Panc1 (cell line): ENCODE data around the gene SERPINA10. TPM values are rescaled to one million over a fixed set of nuclear protein-coding genes. Genes with fewer than 3 reads are reported as not detected.

ENCODE experiments used
- ATAC-seq: fragments of 200-7000 bp; cut with Tn5 transposase; 2 replicates; pipeline ENCODE4 v1.9.1; 2020; ENCODE audit warnings: mild to moderate bottlenecking, moderate library complexity
- BruUV-seq: library from RNA; stranded (reverse); fragments of 400-500 nt; replicated peaks from 2 replicates; lab custom pipeline; 2021; lab: Mats Ljungman, UMichigan
- CTCF ChIA-PET: fragments of 300-600 bp; sonication (Branson Sonifier 250); formaldehyde crosslinking; loops from one replicate; lab custom pipeline; 2022; ENCODE audit warnings: antibody characterized with exemption; lab: Charles Lee
- POLR2A ChIA-PET: fragments of 300-600 bp; sonication (Branson Sonifier 250); formaldehyde crosslinking; loops from one replicate; lab custom pipeline; 2022; ENCODE audit warnings: antibody characterized with exemption; lab: Charles Lee
- DNase-seq: peaks from one replicate; pipeline ENCODE4 v3.0.0-alpha.2; 2010; ENCODE audit warnings: low read depth, low spot score
- H3K27ac ChIP-seq: 2 replicates; pipeline ENCODE4 v1.5.1; 2011; ENCODE audit warnings: mild to moderate bottlenecking, low read length, inconsistent platforms
- H3K27me3 ChIP-seq: fragments of 200-500 bp; sonication (Bioruptor generic); 2 replicates; pipeline ENCODE4 v1.6.0; 2014; ENCODE audit warnings: low read length, inconsistent platforms; ENCODE audit not compliant: control insufficient read depth, insufficient read depth
- H3K36me3 ChIP-seq: fragments of 200-500 bp; sonication (Bioruptor generic); 2 replicates; pipeline ENCODE4 v1.5.1; 2014; ENCODE audit warnings: inconsistent platforms, mild to moderate bottlenecking, low read length, moderate library complexity; ENCODE audit not compliant: control insufficient read depth, insufficient read depth
- H3K4me1 ChIP-seq: 2 replicates; pipeline ENCODE4 v1.5.1; 2011; ENCODE audit warnings: inconsistent platforms, mild to moderate bottlenecking, low read length, moderate library complexity; ENCODE audit not compliant: control insufficient read depth, insufficient read depth
- H3K4me3 ChIP-seq, 2 experiments: 2 replicates each; pipeline ENCODE4 v1.5.1; 2011 to 2012; ENCODE audit warnings: low read depth in 2 of 2, low read length in 2 of 2, mild to moderate bottlenecking in 2 of 2, inconsistent platforms in 1 of 2, moderate library complexity in 1 of 2
- H3K9me3 ChIP-seq: fragments of 200-500 bp; sonication (Bioruptor generic); 2 replicates; pipeline ENCODE4 v1.5.1; 2014; ENCODE audit warnings: low read depth, mild to moderate bottlenecking, inconsistent platforms, low read length, moderate library complexity; ENCODE audit not compliant: control insufficient read depth, insufficient read depth
- POLR2AphosphoS5 ChIP-seq: IDR thresholded peaks from 2 replicates; pipeline ENCODE4 v1.6.1; 2012; ENCODE audit warnings: mild to moderate bottlenecking, low read depth, low read length, moderate library complexity
- SIN3A ChIP-seq: IDR thresholded peaks from 2 replicates; pipeline ENCODE4 v1.6.1; 2012; ENCODE audit warnings: low read depth, mild to moderate bottlenecking, low read length, moderate library complexity, borderline replicate concordance; ENCODE audit not compliant: insufficient read depth
- TCF7L2 ChIP-seq: IDR thresholded peaks from 2 replicates; pipeline ENCODE4 v1.6.1; 2011; ENCODE audit warnings: mild to moderate bottlenecking, low read depth, low read length, inconsistent platforms
- in situ Hi-C: cut with HindIII; loops from 2 replicates; pipeline ENCODE4 v1.10.0; 2016; ENCODE audit warnings: low sequenced_read_pairs, low pct_unique_long_range_greater_than_20kb
- intact Hi-C: fragments of 100-400 bp; cut with micrococcal nuclease; formaldehyde crosslinking; loops from one replicate; pipeline ENCODE4 v1.10.0; 2022; ENCODE audit not compliant: unreplicated experiment
- total RNA-seq: library from RNA; stranded (reverse); gene quantifications from one replicate; pipeline ENCODE4 v1.2.1, GENCODE V29; 2021; ENCODE audit not compliant: unreplicated experiment
- TF ChIP-seq, protein P1 (sequence below): fragments of 450-650 bp; IDR thresholded peaks from 2 replicates; pipeline ENCODE4 v1.5.1; 2017; ENCODE audit warnings: mild to moderate bottlenecking
- TF ChIP-seq, protein P2 (sequence below), 2 experiments: IDR thresholded peaks; 2 replicates each; pipeline ENCODE4 v1.6.1; 2011 to 2012; ENCODE audit warnings: low read depth in 2 of 2, control low read depth in 1 of 2, low read length in 1 of 2, mild to moderate bottlenecking in 1 of 2, moderate library complexity in 1 of 2; ENCODE audit not compliant: insufficient read depth in 1 of 2

SERPINA10 gene
- total RNA-seq, 1 experiment from 2014 or later, result 0.03 TPM

DNA sequence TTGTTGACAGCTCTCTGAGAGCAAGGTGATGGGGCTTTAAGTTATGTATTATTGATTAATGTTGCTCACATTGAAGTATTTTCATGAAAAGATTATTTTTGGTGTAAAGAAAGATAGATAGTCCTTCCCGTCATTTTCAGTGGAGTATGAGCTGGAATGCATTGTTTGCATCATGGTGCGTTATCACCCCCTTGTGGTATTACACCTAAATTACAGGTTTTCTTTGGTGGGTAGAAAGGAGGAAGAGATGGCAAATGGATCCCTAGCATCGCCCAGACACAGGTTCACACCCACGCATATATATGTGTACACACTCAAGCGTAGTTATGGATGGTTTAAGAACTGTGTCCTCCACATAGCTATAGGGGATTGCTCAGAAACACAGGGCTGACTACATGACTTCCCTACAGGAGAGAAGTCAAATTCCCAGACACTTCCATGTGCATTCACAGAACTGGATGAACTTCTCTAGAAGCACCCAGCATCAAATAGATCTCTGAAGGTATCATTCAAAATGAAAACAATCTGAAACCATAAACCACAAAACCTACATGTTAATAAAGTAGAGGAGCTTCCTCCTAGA is 14.4 kb upstream of the SERPINA10 start:
- intact Hi-C loops, result loop anchor here (5.0 kb wide), 1 partner anchor 175 kb away; no protein-coding TSS in a partner anchor
- ChIA-PET CTCF (no interaction called here), POLR2A (no interaction called here)
- Histone ChIP-seq H3K27ac (no peak overlapping the region), H3K4me1 (no peaks in the 10 kb centered on the region), H3K9me3 (no peaks in the 10 kb centered on the region), H3K27me3 (no peaks in the 10 kb centered on the region), H3K4me3 (no peak overlapping the region), H3K36me3 (no peaks in the 10 kb centered on the region)
- DNase-seq (no peak), ATAC-seq (peak; percentile 60; the same call in 1 of the 2 replicates)
- BruUV-seq, result no TSS peak
- in situ Hi-C loops, result no loop called here
- TF ChIP-seq, protein P1, sequence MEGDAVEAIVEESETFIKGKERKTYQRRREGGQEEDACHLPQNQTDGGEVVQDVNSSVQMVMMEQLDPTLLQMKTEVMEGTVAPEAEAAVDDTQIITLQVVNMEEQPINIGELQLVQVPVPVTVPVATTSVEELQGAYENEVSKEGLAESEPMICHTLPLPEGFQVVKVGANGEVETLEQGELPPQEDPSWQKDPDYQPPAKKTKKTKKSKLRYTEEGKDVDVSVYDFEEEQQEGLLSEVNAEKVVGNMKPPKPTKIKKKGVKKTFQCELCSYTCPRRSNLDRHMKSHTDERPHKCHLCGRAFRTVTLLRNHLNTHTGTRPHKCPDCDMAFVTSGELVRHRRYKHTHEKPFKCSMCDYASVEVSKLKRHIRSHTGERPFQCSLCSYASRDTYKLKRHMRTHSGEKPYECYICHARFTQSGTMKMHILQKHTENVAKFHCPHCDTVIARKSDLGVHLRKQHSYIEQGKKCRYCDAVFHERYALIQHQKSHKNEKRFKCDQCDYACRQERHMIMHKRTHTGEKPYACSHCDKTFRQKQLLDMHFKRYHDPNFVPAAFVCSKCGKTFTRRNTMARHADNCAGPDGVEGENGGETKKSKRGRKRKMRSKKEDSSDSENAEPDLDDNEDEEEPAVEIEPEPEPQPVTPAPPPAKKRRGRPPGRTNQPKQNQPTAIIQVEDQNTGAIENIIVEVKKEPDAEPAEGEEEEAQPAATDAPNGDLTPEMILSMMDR, result peak; percentile 64
- no peak for TF ChIP-seq TCF7L2

DNA sequence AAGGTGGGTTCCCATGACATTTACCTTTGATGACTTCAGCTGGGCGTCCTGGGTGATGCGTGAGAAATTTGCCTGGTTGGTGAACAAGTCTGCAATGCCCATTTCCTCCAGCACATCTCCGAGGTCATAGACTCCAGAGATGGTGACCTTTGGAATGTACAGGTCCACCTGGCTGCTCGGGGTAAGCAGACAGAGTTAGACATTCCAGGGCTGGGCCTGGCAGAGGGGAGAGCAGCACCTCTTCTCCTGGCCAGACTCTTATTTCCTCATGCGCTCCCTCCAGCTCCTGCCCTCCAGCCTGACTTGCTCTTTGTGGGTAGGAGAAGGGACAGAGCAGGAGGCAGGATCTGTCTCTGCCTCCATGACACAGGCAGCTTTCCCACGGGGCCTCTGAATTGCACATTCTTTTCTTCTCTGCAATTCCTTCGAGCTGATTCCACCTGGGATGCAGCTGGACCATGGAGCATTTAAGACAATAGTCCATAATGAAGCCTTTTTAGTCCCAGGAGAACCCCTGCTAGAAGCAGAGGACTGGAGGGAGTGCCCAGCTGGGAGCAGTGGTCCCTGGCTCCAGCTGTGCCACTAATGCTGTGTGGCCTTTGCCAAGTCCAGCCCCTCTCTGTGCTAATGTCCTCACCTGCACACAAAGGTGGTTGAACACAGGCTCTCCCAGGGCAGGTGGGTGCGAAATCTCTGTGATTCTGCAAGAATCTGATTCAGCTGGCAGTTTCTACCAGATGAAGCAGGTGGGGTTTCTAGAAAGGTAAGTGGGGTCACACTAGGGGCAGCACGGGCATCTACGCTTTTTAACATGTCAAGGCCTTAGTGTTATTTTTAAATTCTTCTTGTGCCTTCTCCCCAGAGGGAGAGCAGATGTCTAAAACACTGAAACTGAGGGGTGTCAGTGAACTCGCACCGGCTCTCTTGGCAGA is 13.2 kb upstream of the SERPINA10 start:
- CTCF ChIA-PET, result no interaction called here
- Histone ChIP-seq H3K27me3 (no peaks in the 10 kb centered on the region), H3K4me3 (no peak overlapping the region), H3K4me1 (no peaks in the 10 kb centered on the region), H3K27ac (no peak overlapping the region), H3K36me3 (no peaks in the 10 kb centered on the region), H3K9me3 (no peaks in the 10 kb centered on the region)
- TF ChIP-seq, protein P2, sequence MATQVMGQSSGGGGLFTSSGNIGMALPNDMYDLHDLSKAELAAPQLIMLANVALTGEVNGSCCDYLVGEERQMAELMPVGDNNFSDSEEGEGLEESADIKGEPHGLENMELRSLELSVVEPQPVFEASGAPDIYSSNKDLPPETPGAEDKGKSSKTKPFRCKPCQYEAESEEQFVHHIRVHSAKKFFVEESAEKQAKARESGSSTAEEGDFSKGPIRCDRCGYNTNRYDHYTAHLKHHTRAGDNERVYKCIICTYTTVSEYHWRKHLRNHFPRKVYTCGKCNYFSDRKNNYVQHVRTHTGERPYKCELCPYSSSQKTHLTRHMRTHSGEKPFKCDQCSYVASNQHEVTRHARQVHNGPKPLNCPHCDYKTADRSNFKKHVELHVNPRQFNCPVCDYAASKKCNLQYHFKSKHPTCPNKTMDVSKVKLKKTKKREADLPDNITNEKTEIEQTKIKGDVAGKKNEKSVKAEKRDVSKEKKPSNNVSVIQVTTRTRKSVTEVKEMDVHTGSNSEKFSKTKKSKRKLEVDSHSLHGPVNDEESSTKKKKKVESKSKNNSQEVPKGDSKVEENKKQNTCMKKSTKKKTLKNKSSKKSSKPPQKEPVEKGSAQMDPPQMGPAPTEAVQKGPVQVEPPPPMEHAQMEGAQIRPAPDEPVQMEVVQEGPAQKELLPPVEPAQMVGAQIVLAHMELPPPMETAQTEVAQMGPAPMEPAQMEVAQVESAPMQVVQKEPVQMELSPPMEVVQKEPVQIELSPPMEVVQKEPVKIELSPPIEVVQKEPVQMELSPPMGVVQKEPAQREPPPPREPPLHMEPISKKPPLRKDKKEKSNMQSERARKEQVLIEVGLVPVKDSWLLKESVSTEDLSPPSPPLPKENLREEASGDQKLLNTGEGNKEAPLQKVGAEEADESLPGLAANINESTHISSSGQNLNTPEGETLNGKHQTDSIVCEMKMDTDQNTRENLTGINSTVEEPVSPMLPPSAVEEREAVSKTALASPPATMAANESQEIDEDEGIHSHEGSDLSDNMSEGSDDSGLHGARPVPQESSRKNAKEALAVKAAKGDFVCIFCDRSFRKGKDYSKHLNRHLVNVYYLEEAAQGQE (IDR thresholded peaks at IDR 0.05; ENCODE audit: insufficient read depth in 1 of 2, low read depth in 2 of 2, low read length in 1 of 2), result no peak
- no peak for TF ChIP-seq POLR2AphosphoS5
- TF ChIP-seq, protein P1, result no peak
- no peak for TF ChIP-seq SIN3A
- no peak for TF ChIP-seq TCF7L2
- no peak for DNase-seq
- intact Hi-C loops (loop anchor here (5.0 kb wide), 1 partner anchor 174 kb away; no protein-coding TSS in a partner anchor), in situ Hi-C loops (no loop called here)
- ATAC-seq, result no peak
- POLR2A ChIA-PET, result no interaction called here
- no TSS peak for BruUV-seq
